ENCODE results near the gene KIAA0319L. TPM values are rescaled to one million over a fixed set of nuclear protein-coding genes. Genes with fewer than 3 reads are reported as not detected.

The KIAA0319L gene
- total RNA-seq, 4 donors from 2014 or later: 28.5 to 35.7 (median 32.7) TPM

DNA sequence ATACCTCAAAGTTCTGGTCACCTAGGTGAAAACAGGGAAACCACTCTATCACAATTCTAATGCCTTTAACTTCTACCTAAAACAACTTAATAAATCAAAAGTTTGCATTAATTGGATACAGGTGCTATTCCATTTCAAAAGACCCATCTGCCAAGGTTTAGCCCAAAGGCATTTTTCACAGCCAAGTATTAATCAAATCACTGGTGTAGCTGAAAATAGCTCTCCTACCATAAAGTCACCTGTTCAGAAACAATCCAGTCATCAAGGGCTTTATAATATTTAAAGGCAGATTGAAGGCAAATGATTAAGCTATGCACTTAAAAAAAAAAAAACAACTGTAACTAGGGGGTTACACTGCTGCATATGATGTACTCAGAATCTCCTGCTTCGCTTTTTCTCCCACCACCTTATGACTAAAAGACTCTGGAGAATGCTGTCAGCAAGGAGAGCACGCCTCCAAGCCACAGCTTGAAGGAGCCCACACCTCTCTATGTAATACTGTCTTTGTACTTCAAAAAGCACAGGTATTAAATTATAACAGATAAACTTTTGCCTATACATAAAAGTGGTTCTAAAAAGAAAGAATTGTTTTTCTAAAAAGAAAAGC, 20.5 kb downstream of the KIAA0319L start:
- Histone ChIP-seq H3K36me3 (no peaks in the 10 kb centered on the region), H3K4me1 (peaks cover 62 to 80% (median 78%) of the 10 kb centered on the region in 4 donors), H3K27me3 (no peaks in the 10 kb centered on the region), H3K4me3 (no peak overlapping the region), H3K9me3 (no peaks in the 10 kb centered on the region), H3K27ac (replicated peaks in 1 of 4) (no peak overlapping the region)
- 95% methylated on average over 2 of the region's 2 CpGs for WGBS
- intact Hi-C loops (cut with DNase I): no loop called here
- TF ChIP-seq, protein P1, sequence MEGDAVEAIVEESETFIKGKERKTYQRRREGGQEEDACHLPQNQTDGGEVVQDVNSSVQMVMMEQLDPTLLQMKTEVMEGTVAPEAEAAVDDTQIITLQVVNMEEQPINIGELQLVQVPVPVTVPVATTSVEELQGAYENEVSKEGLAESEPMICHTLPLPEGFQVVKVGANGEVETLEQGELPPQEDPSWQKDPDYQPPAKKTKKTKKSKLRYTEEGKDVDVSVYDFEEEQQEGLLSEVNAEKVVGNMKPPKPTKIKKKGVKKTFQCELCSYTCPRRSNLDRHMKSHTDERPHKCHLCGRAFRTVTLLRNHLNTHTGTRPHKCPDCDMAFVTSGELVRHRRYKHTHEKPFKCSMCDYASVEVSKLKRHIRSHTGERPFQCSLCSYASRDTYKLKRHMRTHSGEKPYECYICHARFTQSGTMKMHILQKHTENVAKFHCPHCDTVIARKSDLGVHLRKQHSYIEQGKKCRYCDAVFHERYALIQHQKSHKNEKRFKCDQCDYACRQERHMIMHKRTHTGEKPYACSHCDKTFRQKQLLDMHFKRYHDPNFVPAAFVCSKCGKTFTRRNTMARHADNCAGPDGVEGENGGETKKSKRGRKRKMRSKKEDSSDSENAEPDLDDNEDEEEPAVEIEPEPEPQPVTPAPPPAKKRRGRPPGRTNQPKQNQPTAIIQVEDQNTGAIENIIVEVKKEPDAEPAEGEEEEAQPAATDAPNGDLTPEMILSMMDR (IDR thresholded peaks at IDR 0.05): no peak
- no peak for DNase-seq (ENCODE audit: extremely low spot score)

DNA sequence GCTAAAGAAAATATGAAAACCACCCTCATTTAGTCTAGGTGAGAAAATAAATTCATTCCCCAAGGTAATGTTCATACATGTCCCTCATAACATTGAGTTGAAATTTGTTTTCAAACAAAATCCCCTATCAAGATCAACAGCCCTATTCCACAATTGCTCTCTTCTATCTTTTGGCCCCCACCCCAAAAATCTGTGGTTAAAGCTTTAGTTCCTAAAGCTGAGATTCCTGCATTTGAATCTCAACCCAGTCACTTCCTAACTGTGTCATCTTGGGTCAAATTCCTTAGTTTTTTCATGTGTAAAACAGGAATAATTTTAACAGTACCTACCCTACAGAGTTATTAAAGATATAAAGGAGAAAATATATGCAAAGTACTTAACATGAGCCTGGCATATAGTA, 22.0 kb downstream of the KIAA0319L start:
- H3K27me3 ChIP-seq: no peaks in the 10 kb centered on the region
- intact Hi-C loops (cut with DNase I): no loop called here
- no peak for TF ChIP-seq POLR2A (IDR thresholded peaks at IDR 0.05; ENCODE audit: low read depth)
- TF ChIP-seq, protein P1 (IDR thresholded peaks at IDR 0.05): no peak
- TF ChIP-seq POLR2AphosphoS5 (IDR thresholded peaks at IDR 0.05): no peak
- no peak for TF ChIP-seq EP300 (IDR thresholded peaks at IDR 0.05)
- H3K36me3 ChIP-seq: peaks cover 0 to 13% (median 8%) of the 10 kb centered on the region in 4 donors
- no peak for DNase-seq (ENCODE audit: extremely low spot score)
- H3K9me3 ChIP-seq: no peaks in the 10 kb centered on the region
- H3K4me3 ChIP-seq: no peak overlapping the region
- H3K27ac ChIP-seq (replicated peaks in 1 of 4): no peak overlapping the region
- peaks cover 54 to 67% (median 65%) of the 10 kb centered on the region in 4 donors for H3K4me1 ChIP-seq

DNA sequence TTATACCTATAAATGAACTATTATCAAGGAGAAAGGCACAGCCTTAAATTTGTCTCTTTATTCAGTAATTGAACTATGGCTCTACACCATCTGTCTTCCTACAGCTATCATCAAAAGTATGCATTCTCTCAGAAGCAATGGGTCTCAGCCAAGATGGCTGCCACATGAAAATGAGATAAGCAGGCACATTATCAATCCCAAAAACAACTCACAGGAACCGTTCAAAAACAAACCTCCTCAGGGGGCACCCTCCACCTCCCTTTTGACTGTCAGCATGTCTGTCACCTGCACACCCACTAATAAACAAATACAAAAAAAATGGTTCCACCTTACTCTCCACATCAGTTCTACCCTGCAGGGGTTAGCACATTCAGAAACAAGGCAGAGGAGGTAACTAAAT, 23.6 kb downstream of the KIAA0319L start:
- Histone ChIP-seq H3K27me3 (no peaks in the 10 kb centered on the region), H3K4me3 (no peak overlapping the region), H3K36me3 (peaks cover 0 to 13% (median 10%) of the 10 kb centered on the region in 4 donors), H3K4me1 (peaks cover 38 to 50% (median 49%) of the 10 kb centered on the region in 4 donors), H3K27ac (replicated peaks in 1 of 4) (peak overlapping the region in 1 of 4 donors; percentile 69), H3K9me3 (no peaks in the 10 kb centered on the region)
- DNase-seq (ENCODE audit: extremely low spot score): no peak
- TF ChIP-seq, protein P1 (IDR thresholded peaks at IDR 0.05): no peak
- TF ChIP-seq POLR2AphosphoS5 (IDR thresholded peaks at IDR 0.05) (no peak), EP300 (IDR thresholded peaks at IDR 0.05) (no peak), POLR2A (IDR thresholded peaks at IDR 0.05; ENCODE audit: low read depth) (no peak)
- intact Hi-C loops (cut with DNase I): no loop called here
- WGBS: 57% methylated on average over 1 of the region's 1 CpG

DNA sequence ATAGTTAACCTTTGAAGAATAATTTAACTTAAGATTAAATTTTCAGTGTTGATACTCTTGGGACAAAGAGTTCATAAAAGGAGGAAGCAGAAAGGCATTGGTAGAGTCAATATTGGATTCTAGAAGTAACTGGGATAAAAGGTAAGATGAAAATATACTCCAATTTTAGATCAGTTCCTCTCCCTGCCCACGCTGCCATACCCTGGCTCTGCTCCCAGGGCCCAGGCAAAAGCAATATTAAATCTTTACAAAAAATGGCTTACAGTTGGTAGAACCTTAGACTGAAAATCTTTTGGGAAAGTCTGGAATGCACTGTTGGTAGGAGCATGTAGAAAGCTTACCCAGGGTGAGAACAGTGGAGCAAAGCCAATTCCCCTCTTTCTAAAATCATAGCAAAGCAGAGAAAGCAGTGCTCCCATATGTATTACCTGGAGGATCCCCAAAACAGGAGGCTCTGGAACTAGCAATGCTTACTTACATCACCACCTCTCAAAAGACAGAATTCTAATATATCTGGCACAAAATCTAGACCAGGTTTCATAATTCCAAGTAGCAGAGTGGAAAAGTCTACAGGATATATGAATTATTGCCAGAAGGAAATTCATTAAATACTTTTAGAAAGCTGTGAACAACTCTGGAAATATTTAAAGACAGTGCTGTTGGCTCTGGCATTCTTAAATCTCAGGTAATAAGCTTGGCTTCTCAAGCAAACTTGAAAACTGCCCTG, 24.5 kb downstream of the KIAA0319L start:
- H3K27me3 ChIP-seq: no peaks in the 10 kb centered on the region
- TF ChIP-seq EP300 (IDR thresholded peaks at IDR 0.05) (no peak), POLR2A (IDR thresholded peaks at IDR 0.05; ENCODE audit: low read depth) (no peak), POLR2AphosphoS5 (IDR thresholded peaks at IDR 0.05) (no peak)
- TF ChIP-seq, protein P1 (IDR thresholded peaks at IDR 0.05): no peak
- no peak overlapping the region for H3K4me3 ChIP-seq
- 47% methylated on average over 1 of the region's 1 CpG for WGBS
- H3K4me1 ChIP-seq: peaks cover 31 to 41% (median 39%) of the 10 kb centered on the region in 4 donors
- peak overlapping the region; percentile 38 to 69 (median 52) for H3K27ac ChIP-seq (replicated peaks in 1 of 4)
- H3K9me3 ChIP-seq: no peaks in the 10 kb centered on the region
- no peak for DNase-seq (ENCODE audit: extremely low spot score)
- H3K36me3 ChIP-seq: peaks cover 0 to 13% (median 10%) of the 10 kb centered on the region in 4 donors
- intact Hi-C loops (cut with DNase I): no loop called here

Data from esophagus muscularis mucosa (tissue), 4 donors.